ENCODE measurements around the gene WNT4. TPM values are rescaled to one million over a fixed set of nuclear protein-coding genes. Genes with fewer than 3 reads are reported as not detected.

The WNT4 gene
- total and polyA plus RNA-seq, 8 donors = 0.69 to 17.6 (median 4.0) TPM

DNA sequence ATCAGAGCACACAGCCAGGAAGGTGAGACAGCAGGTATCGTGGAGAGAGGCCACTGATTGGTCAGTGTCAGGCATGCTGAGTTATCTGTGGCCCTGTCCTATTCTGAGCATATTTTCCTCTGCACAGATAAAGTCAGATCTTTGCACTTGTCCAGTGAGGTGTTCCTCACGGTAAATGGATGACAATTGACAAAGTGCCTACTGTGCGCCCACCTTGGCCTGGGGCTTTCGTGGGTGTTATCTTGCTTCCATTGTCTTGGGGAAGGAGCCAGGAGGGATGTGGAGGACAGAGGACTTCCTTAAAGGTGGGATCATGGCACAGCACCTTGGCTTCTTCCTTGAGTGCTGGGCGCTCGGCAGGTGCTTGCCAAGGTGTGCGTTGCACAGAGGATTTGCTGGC lies 46.0 kb upstream of the WNT4 start:
- no peak for DNase-seq
- Histone ChIP-seq H3K9me3 (no peaks in the 10 kb centered on the region), H3K4me1 (no peaks in the 10 kb centered on the region), H3K27me3 (no peaks in the 10 kb centered on the region), H3K36me3 (no peaks in the 10 kb centered on the region), H3K27ac (no peak overlapping the region), H3K4me3 (no peak overlapping the region)
- TF ChIP-seq, protein P1, sequence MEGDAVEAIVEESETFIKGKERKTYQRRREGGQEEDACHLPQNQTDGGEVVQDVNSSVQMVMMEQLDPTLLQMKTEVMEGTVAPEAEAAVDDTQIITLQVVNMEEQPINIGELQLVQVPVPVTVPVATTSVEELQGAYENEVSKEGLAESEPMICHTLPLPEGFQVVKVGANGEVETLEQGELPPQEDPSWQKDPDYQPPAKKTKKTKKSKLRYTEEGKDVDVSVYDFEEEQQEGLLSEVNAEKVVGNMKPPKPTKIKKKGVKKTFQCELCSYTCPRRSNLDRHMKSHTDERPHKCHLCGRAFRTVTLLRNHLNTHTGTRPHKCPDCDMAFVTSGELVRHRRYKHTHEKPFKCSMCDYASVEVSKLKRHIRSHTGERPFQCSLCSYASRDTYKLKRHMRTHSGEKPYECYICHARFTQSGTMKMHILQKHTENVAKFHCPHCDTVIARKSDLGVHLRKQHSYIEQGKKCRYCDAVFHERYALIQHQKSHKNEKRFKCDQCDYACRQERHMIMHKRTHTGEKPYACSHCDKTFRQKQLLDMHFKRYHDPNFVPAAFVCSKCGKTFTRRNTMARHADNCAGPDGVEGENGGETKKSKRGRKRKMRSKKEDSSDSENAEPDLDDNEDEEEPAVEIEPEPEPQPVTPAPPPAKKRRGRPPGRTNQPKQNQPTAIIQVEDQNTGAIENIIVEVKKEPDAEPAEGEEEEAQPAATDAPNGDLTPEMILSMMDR (IDR thresholded peaks at IDR 0.05) = no peak
- no peak for ATAC-seq
- intact Hi-C loops (cut with DNase I) = no loop called here
- FAIRE-seq = no peak
- WGBS, 2 donors = 80 to 82% methylated on average over 7 of the region's 7 CpGs

DNA sequence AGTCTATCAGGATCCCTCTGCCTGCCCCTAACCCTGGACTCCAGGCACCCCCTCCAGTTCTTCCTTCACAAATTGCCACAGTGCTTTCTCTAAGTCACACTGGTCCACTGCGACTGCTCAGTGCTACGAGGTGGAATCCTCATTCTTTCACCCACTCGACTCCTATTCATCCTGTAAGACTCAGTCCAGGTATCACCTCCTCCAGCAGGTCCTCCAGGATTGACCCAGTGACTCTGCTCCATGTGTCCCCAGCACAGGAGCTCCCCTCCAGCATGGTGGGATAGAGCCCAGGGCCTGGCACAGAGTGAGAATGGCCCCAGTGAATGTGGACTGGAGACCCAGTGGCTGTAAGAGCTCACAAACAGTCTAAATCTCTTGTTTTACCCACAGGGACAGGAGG lies 45.5 kb upstream of the WNT4 start:
- Histone ChIP-seq H3K9me3 (no peaks in the 10 kb centered on the region), H3K4me3 (no peak overlapping the region), H3K36me3 (no peaks in the 10 kb centered on the region), H3K27ac (no peak overlapping the region), H3K4me1 (no peaks in the 10 kb centered on the region), H3K27me3 (no peaks in the 10 kb centered on the region)
- DNase-seq (no peak), FAIRE-seq (no peak), ATAC-seq (no peak)
- intact Hi-C loops (cut with DNase I) = no loop called here
- TF ChIP-seq, protein P1 (IDR thresholded peaks at IDR 0.05) = no peak
- WGBS, 2 donors = 82 to 89% methylated on average over 3 of the region's 3 CpGs

DNA sequence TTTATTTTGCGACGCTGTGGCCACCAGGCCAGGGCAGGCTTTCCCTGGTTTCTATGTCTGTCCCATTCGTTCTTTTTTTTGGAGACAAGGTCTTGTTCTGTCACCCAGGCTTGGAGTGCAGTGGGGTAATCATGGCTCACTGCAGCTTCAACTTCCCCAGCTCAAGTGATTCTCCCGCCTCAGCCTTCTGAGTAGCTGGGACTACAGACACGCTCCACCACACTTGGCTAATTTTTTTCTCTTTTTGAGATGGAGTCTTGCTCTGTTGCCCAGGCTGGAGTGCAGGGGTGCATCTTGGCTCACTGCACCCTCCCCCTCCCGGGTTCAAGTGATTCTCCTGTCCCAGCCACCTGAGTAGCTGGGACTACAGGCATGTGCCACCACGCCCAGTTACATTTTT lies 43.4 kb upstream of the WNT4 start:
- no peak overlapping the region for H3K27ac ChIP-seq
- H3K9me3 ChIP-seq = no peaks in the 10 kb centered on the region
- WGBS, 2 donors = 82 to 86% methylated on average over 7 of the region's 7 CpGs
- TF ChIP-seq, protein P1 (IDR thresholded peaks at IDR 0.05) = no peak
- no peak overlapping the region for H3K4me3 ChIP-seq
- no peaks in the 10 kb centered on the region for H3K27me3 ChIP-seq
- FAIRE-seq = no peak
- no peaks in the 10 kb centered on the region for H3K36me3 ChIP-seq
- H3K4me1 ChIP-seq = no peaks in the 10 kb centered on the region
- ATAC-seq = no peak
- no peak for DNase-seq
- intact Hi-C loops (cut with DNase I) = no loop called here

DNA sequence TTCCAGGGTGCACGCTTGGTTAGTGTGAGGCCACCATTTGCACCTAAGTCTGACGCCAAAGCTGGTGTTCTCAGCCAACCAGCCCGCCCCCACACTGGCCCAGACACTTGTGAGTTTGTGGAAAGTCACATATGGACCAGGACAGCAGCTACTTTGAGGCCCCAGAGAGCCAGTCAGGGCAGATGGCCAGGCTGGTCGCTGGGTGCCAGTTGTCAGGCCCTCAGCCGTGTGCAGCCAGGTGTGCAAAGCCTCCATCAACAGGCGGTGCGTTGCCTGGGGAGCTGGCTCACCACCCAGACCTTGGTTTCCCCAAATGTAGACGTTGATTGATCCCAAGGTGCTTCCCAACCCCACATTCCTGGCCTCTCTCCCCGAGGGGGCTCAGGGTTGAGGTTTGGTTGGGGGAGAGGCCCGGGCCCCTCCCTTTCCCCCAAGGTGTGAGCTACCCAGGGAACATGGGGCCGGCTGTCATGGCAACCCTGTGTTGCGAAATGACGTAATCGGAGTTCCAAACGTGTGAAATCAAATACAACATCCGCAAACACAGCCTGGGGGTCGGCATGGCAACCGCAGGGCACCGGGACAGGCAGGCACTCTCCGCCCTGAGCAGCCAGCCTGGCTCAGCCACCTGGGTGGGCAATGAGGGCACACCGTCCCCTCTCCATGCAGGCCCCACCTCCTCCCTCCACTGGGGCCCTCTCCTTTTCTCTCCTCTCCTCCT lies 42.2 kb upstream of the WNT4 start:
- no peak for FAIRE-seq
- no peak overlapping the region for H3K27ac ChIP-seq
- peak; percentile 46 to 89 (median 80) for ATAC-seq
- no peaks in the 10 kb centered on the region for H3K27me3 ChIP-seq
- WGBS, 2 donors = 37 to 42% methylated on average over 21 of the region's 21 CpGs
- intact Hi-C loops (cut with DNase I) = no loop called here
- DNase-seq = peak in 3 of 6 donors; percentile 27 to 51 (median 34)
- no peaks in the 10 kb centered on the region for H3K36me3 ChIP-seq
- H3K4me1 ChIP-seq = no peaks in the 10 kb centered on the region
- no peak overlapping the region for H3K4me3 ChIP-seq
- TF ChIP-seq, protein P1 (IDR thresholded peaks at IDR 0.05) = no peak
- no peaks in the 10 kb centered on the region for H3K9me3 ChIP-seq

DNA sequence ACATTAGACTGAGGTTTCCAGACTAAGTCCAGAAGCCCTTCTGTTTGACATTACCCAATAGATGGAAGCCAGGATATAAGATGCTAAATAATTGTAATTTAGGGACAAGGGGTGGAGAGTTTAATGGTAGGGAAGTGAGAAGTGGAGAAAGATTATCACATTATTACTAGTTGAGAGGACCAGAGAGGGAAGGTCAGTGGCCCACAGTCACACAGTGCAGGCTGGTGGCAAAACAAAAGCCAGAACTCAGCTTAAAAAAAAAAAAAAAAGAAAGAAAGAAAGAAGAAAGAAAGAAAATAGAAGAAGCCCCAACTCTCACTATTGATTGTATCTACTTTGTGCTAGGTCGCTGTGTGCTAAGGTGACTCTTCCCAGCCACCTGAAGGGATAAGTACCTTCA lies 41.6 kb upstream of the WNT4 start:
- DNase-seq (no peak), FAIRE-seq (no peak), ATAC-seq (no peak)
- H3K4me3 ChIP-seq = no peak overlapping the region
- H3K27me3 ChIP-seq = no peaks in the 10 kb centered on the region
- H3K4me1 ChIP-seq = no peaks in the 10 kb centered on the region
- no peak overlapping the region for H3K27ac ChIP-seq
- no peaks in the 10 kb centered on the region for H3K9me3 ChIP-seq
- intact Hi-C loops (cut with DNase I) = no loop called here
- TF ChIP-seq, protein P1 (IDR thresholded peaks at IDR 0.05) = no peak
- 76 to 77% methylated on average over 1 of the region's 1 CpG for WGBS, 2 donors
- no peaks in the 10 kb centered on the region for H3K36me3 ChIP-seq
